Stomach (tissue), 9 donors: ENCODE results near the gene FAHD1. TPM values are rescaled to one million over a fixed set of nuclear protein-coding genes. Genes with fewer than 3 reads are reported as not detected.

Experiments used
- DNase-seq, 2 donors: peaks; one replicate each; pipeline versions ENCODE4 v3.0.0 to v3.0.0-alpha.2; 2013 to 2019
- H3K27ac ChIP-seq, 5 donors: fragments of 200-600 bp in 4 of 5; sonication (generic) in 4 of 5; one replicate each; pipeline ENCODE4 v1.5.1; 2013 to 2019; ENCODE audit warnings: mild to moderate bottlenecking in 1 of 5, moderate library complexity in 1 of 5
- H3K27me3 ChIP-seq, 3 donors: fragments of 200-600 bp; sonication (generic); one replicate each; pipeline ENCODE4 v1.5.1; 2017 to 2019; ENCODE audit warnings: mixed run types in 1 of 3
- H3K36me3 ChIP-seq, 4 donors: fragments of 200-600 bp; sonication (generic); 1 replicate in 3 of 4; 2 replicates in 1 of 4; pipeline ENCODE4 v1.5.1; 2016 to 2019
- H3K4me1 ChIP-seq, 4 donors: fragments of 200-600 bp; sonication (generic); one replicate each; pipeline ENCODE4 v1.5.1; 2016 to 2019
- H3K4me3 ChIP-seq, 4 donors: fragments of 200-600 bp; sonication (generic) in 3 of 4; one replicate each; pipeline ENCODE4 v1.5.1; 2016 to 2019; ENCODE audit warnings: mild to moderate bottlenecking in 1 of 4
- H3K9me3 ChIP-seq, 4 donors: fragments of 200-600 bp; sonication (generic); one replicate each; pipeline ENCODE4 v1.5.1; 2016 to 2019
- CTCF ChIP-seq, 7 experiments: fragments of 450-650 bp in 4 of 7; fragments of 200-600 bp in 3 of 7; sonication (generic) in 3 of 7; IDR thresholded peaks; one replicate each; pipeline ENCODE4 v1.5.1; 2016 to 2019; ENCODE audit warnings: antibody characterized with exemption in 7 of 7, control low read depth in 2 of 7, mild to moderate bottlenecking in 1 of 7
- EP300 ChIP-seq: sonication (generic); formaldehyde crosslinking; IDR thresholded peaks from one replicate; pipeline ENCODE4 v1.6.1; 2017; ENCODE audit warnings: antibody characterized with exemption
- POLR2A ChIP-seq, 4 donors: fragments of 450-650 bp; IDR thresholded peaks; one replicate each; pipeline ENCODE4 v1.6.1; 2016; ENCODE audit warnings: antibody characterized with exemption in 4 of 4, control low read depth in 2 of 4, mild to moderate bottlenecking in 1 of 4, moderate library complexity in 1 of 4
- POLR2AphosphoS5 ChIP-seq, 3 donors: sonication (generic); formaldehyde crosslinking; IDR thresholded peaks; one replicate each; pipeline ENCODE4 v1.6.1; 2016; ENCODE audit warnings: antibody characterized with exemption in 3 of 3
- WGBS, 5 donors: extraction: QIAGEN DNeasy Blood & Tissue Kit in 3 of 5; methylation state at CpG; one replicate each; pipeline versions ENCODE4 v1.1.5 to v1.1.7; 2013 to 2018; 5-methylcytosine and 5-hydroxymethylcytosine counted together
- intact Hi-C: fragments of 100-400 bp; cut with DNase I; formaldehyde crosslinking; loops from one replicate; pipeline ENCODE4 v1.15.1; 2023; ENCODE audit warnings: low total_unique reads
- polyA plus RNA-seq, 3 donors: library from polyadenylated mRNA; stranded (reverse); fragments of 200-250 nt; gene quantifications; one replicate each; pipeline ENCODE4 v1.2.3, GENCODE V29; 2013
- total RNA-seq, 5 donors: library from RNA; depleted of rRNA; stranded (reverse); fragments of >200 nt; gene quantifications; one replicate each; pipeline versions ENCODE4 v1.1.0 to v1.2.3, GENCODE V29; 2014 to 2016
- donor health status: healthy with polysubstance abuse.
- donor health status: Bipolar disorder and iron deficiency.
- donor health status: healthy.

FAHD1 gene
- total and polyA plus RNA-seq, 8 donors, result 15.4 to 484 (median 29.7) TPM

DNA sequence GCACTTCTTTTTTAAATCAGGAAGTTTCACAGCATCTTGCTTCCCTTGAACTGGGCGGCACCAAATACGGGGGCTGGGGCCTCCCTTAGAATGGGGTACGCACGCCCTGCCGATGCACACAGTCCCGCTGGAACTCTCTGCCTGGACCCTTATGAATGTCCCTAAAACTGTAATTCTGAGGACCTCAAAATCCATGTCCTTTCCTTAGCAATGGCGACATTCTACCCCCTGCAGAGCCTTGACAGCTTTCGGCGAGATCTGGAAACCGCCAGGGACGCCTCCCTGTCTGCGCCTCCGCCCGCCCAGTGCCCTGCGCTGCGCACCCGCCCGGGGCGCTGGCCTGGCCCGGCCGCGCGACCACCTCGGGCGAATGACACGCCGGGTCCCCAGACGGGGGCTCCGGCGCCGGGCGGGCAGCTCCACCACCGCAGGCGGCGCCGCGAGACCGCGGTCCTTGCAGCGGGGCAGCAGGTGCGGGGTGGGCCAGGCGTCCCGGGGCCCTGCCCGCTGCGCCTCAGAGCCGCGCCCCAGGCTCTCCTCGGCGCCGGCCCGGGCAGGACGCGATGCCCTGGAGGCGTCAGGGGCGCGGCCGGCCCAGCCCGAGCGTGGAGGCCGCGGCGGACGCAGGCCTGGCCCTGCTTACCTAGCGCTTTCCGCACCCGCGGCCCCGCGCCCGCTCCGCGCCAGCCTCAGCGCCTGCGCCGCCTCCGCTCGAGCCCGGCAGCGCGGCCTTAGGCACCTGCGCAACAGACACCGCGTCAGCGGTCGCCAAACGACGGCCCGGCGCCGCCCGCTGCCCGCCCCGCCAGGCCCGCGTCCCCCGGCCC is 929 bp upstream of the FAHD1 start:
- 1 to 4% (median 1%) methylated on average over 41 to 96 of the region's 96 CpGs for WGBS, 5 donors
- H3K4me3 ChIP-seq, result peak overlapping the region; percentile 88 to 100 (median 96)
- intact Hi-C loops, result no loop called here
- no peaks in the 10 kb centered on the region for H3K9me3 ChIP-seq
- H3K4me1 ChIP-seq, result peaks cover 29 to 63% (median 59%) of the 10 kb centered on the region in 4 donors
- DNase-seq, result peak; percentile 63 to 87
- H3K36me3 ChIP-seq, result peaks cover 6 to 28% (median 24%) of the 10 kb centered on the region in 4 donors
- H3K27me3 ChIP-seq, result no peaks in the 10 kb centered on the region
- H3K27ac ChIP-seq, result peak overlapping the region; percentile 73 to 98 (median 94)
- TF ChIP-seq POLR2A (IDR thresholded peaks at IDR 0.05) (no peak), EP300 (no peak), CTCF (IDR thresholded peaks at IDR 0.05) (no peak), POLR2AphosphoS5 (IDR thresholded peaks at IDR 0.05) (no peak)

- TF ChIP-seq POLR2A (IDR thresholded peaks at IDR 0.05) (no peak), POLR2AphosphoS5 (IDR thresholded peaks at IDR 0.05) (peak in 1 of 3 donors; percentile 18), EP300 (no peak), CTCF (IDR thresholded peaks at IDR 0.05) (no peak)
- peaks cover 0 to 16% (median 8%) of the 10 kb centered on the region in 4 donors for H3K36me3 ChIP-seq
- intact Hi-C loops, result no loop called here
- peak overlapping the region; percentile 88 to 100 (median 96) for H3K4me3 ChIP-seq
- 34 to 62% (median 41%) methylated on average over 11 of the region's 11 CpGs for WGBS, 5 donors
- peaks cover 29 to 64% (median 58%) of the 10 kb centered on the region in 4 donors for H3K4me1 ChIP-seq
- no peak for DNase-seq
- no peaks in the 10 kb centered on the region for H3K9me3 ChIP-seq
- peak overlapping the region in 4 of 5 donors; percentile 58 to 96 (median 76) for H3K27ac ChIP-seq
- H3K27me3 ChIP-seq, result no peaks in the 10 kb centered on the region
Measured at GRCh38 chr16:1828645-1829410, 1.8 kb downstream of the FAHD1 start.

DNA sequence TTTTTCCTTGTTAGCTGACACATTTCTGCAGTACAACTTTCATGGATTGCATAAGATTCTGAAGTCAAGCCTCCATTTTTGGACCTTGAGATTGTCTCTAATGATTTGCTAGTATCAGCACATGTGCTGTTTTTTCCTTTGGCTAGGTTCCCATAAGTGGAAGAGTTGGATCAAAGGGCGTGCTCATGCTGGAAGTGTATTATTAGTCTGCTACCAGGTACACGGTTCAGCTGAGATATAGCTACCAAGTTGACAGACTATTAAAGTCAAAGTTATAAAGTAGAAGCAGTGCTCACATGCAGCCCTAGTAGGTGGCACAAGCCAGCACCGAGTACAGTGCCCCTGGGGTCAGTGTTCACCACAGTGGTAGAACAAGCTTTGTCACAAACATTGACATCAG is 3.2 kb downstream of the FAHD1 start:
- H3K9me3 ChIP-seq, result no peaks in the 10 kb centered on the region
- H3K27me3 ChIP-seq, result no peaks in the 10 kb centered on the region
- H3K36me3 ChIP-seq, result peaks cover 0 to 16% (median 8%) of the 10 kb centered on the region in 4 donors
- no peak for TF ChIP-seq POLR2A (IDR thresholded peaks at IDR 0.05)
- no peak for TF ChIP-seq CTCF (IDR thresholded peaks at IDR 0.05)
- TF ChIP-seq POLR2AphosphoS5 (IDR thresholded peaks at IDR 0.05), result peak in 1 of 3 donors; percentile 24
- no peak for TF ChIP-seq EP300
- H3K27ac ChIP-seq, result peak overlapping the region in 4 of 5 donors; percentile 22 to 62 (median 42)
- intact Hi-C loops, result no loop called here
- no peak overlapping the region for H3K4me3 ChIP-seq
- peak; percentile 47 to 58 for DNase-seq
- 28 to 35% (median 31%) methylated on average over 3 of the region's 3 CpGs for WGBS, 5 donors
- H3K4me1 ChIP-seq, result peaks cover 26 to 50% (median 44%) of the 10 kb centered on the region in 4 donors
